ENCODE results near the gene ADGRG3. TPM values are rescaled to one million over a fixed set of nuclear protein-coding genes. Genes with fewer than 3 reads are reported as not detected.
A peak's percentile ranks its signal among the peaks of the same experiment; 100 is the strongest.

Gene ADGRG3
- total and polyA plus RNA-seq, 2 of the 8 experiments (the other 6 are each of a cell fraction or from before 2014, with no cell fraction given), result 0.28 to 0.98 TPM

- Histone ChIP-seq H3K4me1 (replicated peaks in 1 of 4; ENCODE audit: control insufficient read depth in 3 of 4, insufficient read depth in 4 of 4, low read length in 3 of 4) (peaks cover 3 to 16% (median 11%) of the 10 kb centered on the region in 4 experiments), H2BK120ac (replicated peaks; ENCODE audit: low read depth, low read length) (no peak overlapping the region), H3K56ac (replicated peaks; ENCODE audit: insufficient read length, low read depth, low read length) (no peak overlapping the region), H2BK15ac (ENCODE audit: low read length) (0 out of 2 replicates have a peak overlapping the region, but pooled peaks have one; percentile 88), H3K9me3 (ENCODE audit: insufficient read depth in 2 of 2, low read depth in 1 of 2, low read length in 1 of 2) (no peaks in the 10 kb centered on the region), H3K23ac (ENCODE audit: insufficient read length) (no peak overlapping the region), H4K5ac (ENCODE audit: insufficient read length, low read depth, low read length) (no peak overlapping the region), H2BK20ac (ENCODE audit: low read length) (no peak overlapping the region), H4K91ac (replicated peaks; ENCODE audit: insufficient read length, low read length) (peak overlapping the region; percentile 88), H3K79me2 (ENCODE audit: control insufficient read depth in 1 of 2, insufficient read depth in 2 of 2, low read length in 2 of 2) (no peaks in the 10 kb centered on the region), H3K23me2 (ENCODE audit: low read depth, low read length) (no peaks in the 10 kb centered on the region), H3K4ac (replicated peaks; ENCODE audit: insufficient read length, low read depth, low read length) (no peak overlapping the region), H2AFZ (ENCODE audit: low read length) (no peak overlapping the region), H3K9ac (replicated peaks in 1 of 4; ENCODE audit: extremely low read depth in 1 of 4, low read depth in 3 of 4, low read length in 3 of 4) (no peak overlapping the region), H2BK12ac (ENCODE audit: low read depth, low read length) (0 out of 2 replicates have a peak overlapping the region, but pooled peaks have one; percentile 87), H2AK5ac (ENCODE audit: low read depth, low read length) (peak overlapping the region; percentile 82; the same call in 1 of the 2 replicates), H3K4me2 (ENCODE audit: insufficient read depth in 1 of 2, low read depth in 2 of 2, low read length in 2 of 2) (no peak overlapping the region), H3K14ac (ENCODE audit: insufficient read length) (no peak overlapping the region), H3K18ac (ENCODE audit: extremely low read depth, low read length) (no peak overlapping the region), H3K36me3 (ENCODE audit: control insufficient read depth in 2 of 4, insufficient read depth in 4 of 4, low read length in 3 of 4) (no peaks in the 10 kb centered on the region), H2BK5ac (ENCODE audit: low read depth, low read length) (no peak overlapping the region; the same call in 1 of the 2 replicates), H4K8ac (ENCODE audit: extremely low read depth, insufficient read depth, low read length) (no peak overlapping the region), H3K4me3 (ENCODE audit: extremely low read depth in 1 of 4, insufficient read depth in 2 of 4, low read depth in 3 of 4, low read length in 4 of 4) (no peak overlapping the region), H4K20me1 (replicated peaks in 1 of 2; ENCODE audit: control insufficient read depth in 1 of 2, insufficient read depth in 2 of 2, low read length in 2 of 2) (no peaks in the 10 kb centered on the region), H3K27me3 (replicated peaks in 1 of 4; ENCODE audit: control insufficient read depth in 3 of 4, extremely low read depth in 1 of 4, insufficient read depth in 3 of 4, low read length in 3 of 4) (no peaks in the 10 kb centered on the region; a peak in 1 of 7 replicates), H3K27ac (ENCODE audit: low read depth, low read length) (no peak overlapping the region), H3K79me1 (ENCODE audit: low read depth, low read length) (no peaks in the 10 kb centered on the region)
- POLR2A ChIA-PET (ENCODE audit: partially characterized antibody), result no interaction called here
- DNase-seq (ENCODE audit: low read depth in 1 of 2, low spot score in 2 of 2) (no peak), FAIRE-seq (no peak)
- no peak for TF ChIP-seq USF2 (IDR thresholded peaks at IDR 0.05; ENCODE audit: low read length)
- TF ChIP-seq, protein P1, sequence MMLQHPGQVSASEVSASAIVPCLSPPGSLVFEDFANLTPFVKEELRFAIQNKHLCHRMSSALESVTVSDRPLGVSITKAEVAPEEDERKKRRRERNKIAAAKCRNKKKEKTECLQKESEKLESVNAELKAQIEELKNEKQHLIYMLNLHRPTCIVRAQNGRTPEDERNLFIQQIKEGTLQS (IDR thresholded peaks at IDR 0.05; ENCODE audit: insufficient read depth, low read depth, low read length), result no peak
- WGBS, 2 experiments (ENCODE audit: extremely low coverage in 1 of 2, insufficient coverage in 1 of 2, insufficient read length in 1 of 2, insufficient replicate concordance in 2 of 2, low coverage in 1 of 2, low lambda C conversion rate in 2 of 2, missing lambda C conversion rate in 1 of 2), result 90% methylated on average over 3 of the region's 7 CpGs; no CpG with 5 or more reads in 1 of the 2 experiments
- CTCF ChIA-PET (ENCODE audit: partially characterized antibody), result no interaction called here
Measured at GRCh38 chr16:57679767-57680482, 11.8 kb downstream of the ADGRG3 start.
